Measurements from ENCODE around the gene CCDC51.
A peak's percentile ranks its signal among the peaks of the same experiment; 100 is the strongest.
"Not testable (repeated sequence)": the region's sequence is repeated elsewhere in the genome, so short reads cannot be mapped to it uniquely, and the experiment has no call there.

CCDC51 gene

GRCh38 chr3:48465531-48466378, 25.8 kb upstream of the CCDC51 start:
- DNase-seq: peak; percentile 82

GRCh38 chr3:48465237-48465530, 25.3 kb upstream of the CCDC51 start:
- no peak for DNase-seq

- no peak for DNase-seq
These were observed 24.8 kb upstream of the CCDC51 start for GRCh38 chr3:48464713-48465221.

- DNase-seq: no peak
These were observed 23.8 kb upstream of the CCDC51 start for GRCh38 chr3:48463703-48464102.

GRCh38 chr3:48461767-48462166, 21.8 kb upstream of the CCDC51 start:
- DNase-seq: not testable (repeated sequence)

- no peak for DNase-seq
These were observed 20.6 kb upstream of the CCDC51 start for GRCh38 chr3:48460517-48460902.

- DNase-seq: no peak
These were observed 20.0 kb upstream of the CCDC51 start for GRCh38 chr3:48459773-48460516.

- no peak for DNase-seq
These were observed 19.4 kb upstream of the CCDC51 start for GRCh38 chr3:48459331-48459730.

- DNase-seq: no peak
These were observed 16.5 kb upstream of the CCDC51 start for GRCh38 chr3:48456456-48456855.

- no peak for DNase-seq
These were observed 11.4 kb upstream of the CCDC51 start for GRCh38 chr3:48451270-48451669.

- DNase-seq: peak; percentile 34
These were observed 6.7 kb upstream of the CCDC51 start, which contains the start of gene ATRIP for GRCh38 chr3:48446425-48447193. Gene ATRIP (plus strand): TSS chr3:48446737. CDS start chr3:48446846, 109 bp downstream.

GRCh38 chr3:48446043-48446424, 6.1 kb upstream of the CCDC51 start:
- DNase-seq: no peak

- no peak for DNase-seq
These were observed 5.5 kb upstream of the CCDC51 start for GRCh38 chr3:48445277-48445882.

- no peak for DNase-seq
These were observed 2.0 kb upstream of the CCDC51 start for GRCh38 chr3:48441940-48442339.

- no peak for DNase-seq
These were observed 655 bp upstream of the CCDC51 start for GRCh38 chr3:48440590-48440958.

- DNase-seq: no peak
These were observed 2.1 kb downstream of the CCDC51 start for GRCh38 chr3:48437812-48438211.

- DNase-seq: no peak
These were observed 3.1 kb downstream of the CCDC51 start for GRCh38 chr3:48436855-48437254.

GRCh38 chr3:48436477-48436787, 3.5 kb downstream of the CCDC51 start:
- no peak for DNase-seq

GRCh38 chr3:48435774-48436476, 4.0 kb downstream of the CCDC51 start:
- peak; percentile 33 for DNase-seq

- DNase-seq: no peak
These were observed 4.7 kb downstream of the CCDC51 start for GRCh38 chr3:48435223-48435595.

- no peak for DNase-seq
These were observed 5.2 kb downstream of the CCDC51 start for GRCh38 chr3:48434591-48435222.

- DNase-seq: no peak
These were observed 6.3 kb downstream of the CCDC51 start for GRCh38 chr3:48433472-48434118.
